ENCODE measurements around the gene RHOJ. TPM values are rescaled to one million over a fixed set of nuclear protein-coding genes. Genes with fewer than 3 reads are reported as not detected.

RHOJ gene
- total RNA-seq, 1 donor from 2014 or later = 13.3 TPM

GRCh38 chr14:63328787-63329737, 124.8 kb downstream of the RHOJ start:
- DNase-seq (no peak), ATAC-seq (no peak)
- intact Hi-C loops (cut with micrococcal nuclease) = no loop called here

- intact Hi-C loops (cut with micrococcal nuclease) = no loop called here
- ATAC-seq = no peak
- no peak for DNase-seq
These were observed 138.1 kb downstream of the RHOJ start for GRCh38 chr14:63342371-63342770.

Other genes with a start within 250 kb of the RHOJ start
- gene KCNH5, start 159.0 kb upstream of the RHOJ start, total RNA-seq = 0.22 TPM
- not detected for gene GPHB5, start 114.5 kb downstream of the RHOJ start, total RNA-seq